ENCODE measurements around the gene TRIM56. TPM values are rescaled to one million over a fixed set of nuclear protein-coding genes. Genes with fewer than 3 reads are reported as not detected.

TRIM56 gene
- total RNA-seq, 1 donor from 2014 or later = 22.2 TPM

DNA sequence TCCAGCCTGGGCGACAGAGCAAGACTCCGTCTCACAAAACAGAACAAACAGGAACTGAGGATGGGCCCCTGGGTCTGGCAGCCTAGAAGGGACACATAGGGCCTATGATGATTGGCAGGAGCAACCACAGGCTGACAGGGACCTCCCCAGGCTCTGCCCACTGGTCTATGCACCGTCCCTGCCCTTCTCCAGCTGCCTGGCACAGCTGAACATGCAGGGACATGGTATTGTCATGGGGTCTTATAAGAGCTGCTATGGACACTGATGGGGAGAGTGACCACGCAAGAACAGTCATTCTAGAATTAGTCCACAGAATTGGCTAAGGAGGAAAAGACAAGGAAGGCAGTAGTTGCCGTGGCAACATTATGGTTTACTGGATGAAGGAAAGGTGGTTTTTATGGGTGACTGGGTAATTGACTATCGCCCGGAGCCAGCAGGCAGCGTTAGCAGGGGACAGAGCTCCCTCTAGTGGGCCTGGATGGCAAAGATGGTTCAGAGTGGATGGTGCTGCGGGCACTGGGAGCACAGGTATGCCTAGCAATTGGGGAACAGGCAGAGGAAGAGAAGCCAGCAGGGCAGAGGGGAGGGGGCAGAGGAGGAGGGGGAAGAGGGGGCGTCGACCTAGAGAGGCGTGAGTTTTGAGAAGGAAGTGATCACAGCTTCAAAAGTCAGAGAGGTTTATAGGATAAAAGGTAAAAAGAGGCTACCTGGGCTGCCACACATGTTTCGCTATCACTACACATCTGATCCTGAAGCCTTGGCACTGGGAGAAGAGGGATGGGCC, 7.8 kb upstream of the TRIM56 start:
- Mint-ChIP-seq H3K27me3 (peaks cover 7% of the 10 kb centered on the region), H3K4me1 (ENCODE audit: unreplicated experiment) (peaks cover 10% of the 10 kb centered on the region), H3K4me3 (peak overlapping the region; percentile 5), H3K27ac (peak overlapping the region; percentile 48), H3K9me3 (no peaks in the 10 kb centered on the region), H3K36me3 (no peaks in the 10 kb centered on the region)
- peak; percentile 86 for DNase-seq (ENCODE audit: extremely low spot score, unreplicated experiment)
- TF ChIP-seq, protein P1, sequence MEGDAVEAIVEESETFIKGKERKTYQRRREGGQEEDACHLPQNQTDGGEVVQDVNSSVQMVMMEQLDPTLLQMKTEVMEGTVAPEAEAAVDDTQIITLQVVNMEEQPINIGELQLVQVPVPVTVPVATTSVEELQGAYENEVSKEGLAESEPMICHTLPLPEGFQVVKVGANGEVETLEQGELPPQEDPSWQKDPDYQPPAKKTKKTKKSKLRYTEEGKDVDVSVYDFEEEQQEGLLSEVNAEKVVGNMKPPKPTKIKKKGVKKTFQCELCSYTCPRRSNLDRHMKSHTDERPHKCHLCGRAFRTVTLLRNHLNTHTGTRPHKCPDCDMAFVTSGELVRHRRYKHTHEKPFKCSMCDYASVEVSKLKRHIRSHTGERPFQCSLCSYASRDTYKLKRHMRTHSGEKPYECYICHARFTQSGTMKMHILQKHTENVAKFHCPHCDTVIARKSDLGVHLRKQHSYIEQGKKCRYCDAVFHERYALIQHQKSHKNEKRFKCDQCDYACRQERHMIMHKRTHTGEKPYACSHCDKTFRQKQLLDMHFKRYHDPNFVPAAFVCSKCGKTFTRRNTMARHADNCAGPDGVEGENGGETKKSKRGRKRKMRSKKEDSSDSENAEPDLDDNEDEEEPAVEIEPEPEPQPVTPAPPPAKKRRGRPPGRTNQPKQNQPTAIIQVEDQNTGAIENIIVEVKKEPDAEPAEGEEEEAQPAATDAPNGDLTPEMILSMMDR (conservative IDR thresholded peaks at IDR 0.05) = peak; percentile 88

DNA sequence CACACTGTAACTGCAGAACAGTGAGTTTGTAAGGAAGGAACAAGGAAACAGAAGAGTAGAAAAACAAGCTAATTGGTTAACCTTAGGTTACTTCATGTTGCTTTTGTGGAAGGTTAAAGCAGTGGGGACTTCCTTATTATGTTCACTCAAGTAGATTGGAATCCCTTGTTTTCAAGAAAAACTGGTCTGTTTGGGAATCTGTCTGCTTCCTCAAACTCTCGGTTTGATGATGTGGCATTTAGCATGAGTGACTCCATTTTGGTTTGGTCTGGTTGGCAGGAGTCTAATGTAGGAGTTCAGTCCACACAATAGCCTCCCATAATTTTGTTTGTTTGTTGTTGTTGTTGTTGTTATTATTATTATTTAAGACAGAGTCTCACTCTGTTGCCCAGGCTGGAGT, 3.8 kb upstream of the TRIM56 start:
- Mint-ChIP-seq H3K36me3 (no peaks in the 10 kb centered on the region), H3K9me3 (no peaks in the 10 kb centered on the region), H3K27ac (peak overlapping the region; percentile 84), H3K4me3 (peak overlapping the region; percentile 8), H3K27me3 (peaks cover 4% of the 10 kb centered on the region), H3K4me1 (ENCODE audit: unreplicated experiment) (peaks cover 17% of the 10 kb centered on the region)
- TF ChIP-seq, protein P1 (conservative IDR thresholded peaks at IDR 0.05) = no peak
- DNase-seq (ENCODE audit: extremely low spot score, unreplicated experiment) = no peak

DNA sequence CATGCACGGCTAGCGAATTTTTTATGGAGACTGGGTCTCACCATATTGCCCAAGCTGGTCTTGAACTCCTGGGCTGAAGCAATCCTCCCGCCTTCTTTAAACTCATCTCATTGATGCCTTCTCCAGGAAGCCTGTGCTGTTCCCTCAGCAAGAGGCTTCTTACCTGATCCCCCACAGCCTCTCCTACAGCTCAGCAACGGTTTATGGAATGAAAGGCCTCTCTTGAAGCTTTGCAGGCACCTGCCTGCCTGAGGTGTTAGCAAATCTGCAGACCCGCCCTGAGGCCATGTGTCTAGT, 468 bp upstream of the TRIM56 start:
- Mint-ChIP-seq H3K9me3 (no peaks in the 10 kb centered on the region), H3K4me1 (ENCODE audit: unreplicated experiment) (peaks cover 12% of the 10 kb centered on the region), H3K27me3 (no peaks in the 10 kb centered on the region), H3K4me3 (peak overlapping the region; percentile 93), H3K36me3 (peaks cover 4% of the 10 kb centered on the region), H3K27ac (peak overlapping the region; percentile 95)
- TF ChIP-seq, protein P1 (conservative IDR thresholded peaks at IDR 0.05) = no peak
- no peak for DNase-seq (ENCODE audit: extremely low spot score, unreplicated experiment)

DNA sequence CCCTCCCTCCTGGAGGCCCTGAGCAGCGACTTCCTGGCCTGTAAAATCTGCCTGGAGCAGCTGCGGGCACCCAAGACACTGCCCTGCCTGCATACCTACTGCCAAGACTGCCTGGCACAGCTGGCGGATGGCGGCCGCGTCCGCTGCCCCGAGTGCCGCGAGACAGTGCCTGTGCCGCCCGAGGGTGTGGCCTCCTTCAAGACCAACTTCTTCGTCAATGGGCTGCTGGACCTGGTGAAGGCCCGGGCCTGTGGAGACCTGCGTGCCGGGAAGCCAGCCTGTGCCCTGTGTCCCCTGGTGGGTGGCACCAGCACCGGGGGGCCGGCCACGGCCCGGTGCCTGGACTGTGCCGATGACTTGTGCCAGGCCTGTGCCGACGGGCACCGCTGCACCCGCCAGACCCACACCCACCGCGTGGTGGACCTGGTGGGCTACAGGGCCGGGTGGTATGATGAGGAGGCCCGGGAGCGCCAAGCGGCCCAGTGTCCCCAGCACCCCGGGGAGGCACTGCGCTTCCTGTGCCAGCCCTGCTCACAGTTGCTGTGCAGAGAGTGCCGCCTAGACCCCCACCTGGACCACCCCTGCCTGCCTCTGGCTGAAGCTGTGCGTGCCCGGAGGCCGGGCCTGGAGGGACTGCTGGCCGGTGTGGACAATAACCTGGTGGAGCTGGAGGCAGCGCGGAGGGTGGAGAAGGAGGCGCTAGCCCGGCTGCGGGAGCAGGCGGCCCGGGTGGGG, 2.2 kb downstream of the TRIM56 start:
- Mint-ChIP-seq H3K4me3 (no peak overlapping the region), H3K27me3 (no peaks in the 10 kb centered on the region), H3K36me3 (peaks cover 10% of the 10 kb centered on the region), H3K4me1 (ENCODE audit: unreplicated experiment) (peaks cover 12% of the 10 kb centered on the region), H3K27ac (no peak overlapping the region), H3K9me3 (no peaks in the 10 kb centered on the region)
- DNase-seq (ENCODE audit: extremely low spot score, unreplicated experiment) = no peak
- TF ChIP-seq, protein P1 (conservative IDR thresholded peaks at IDR 0.05) = no peak

DNA sequence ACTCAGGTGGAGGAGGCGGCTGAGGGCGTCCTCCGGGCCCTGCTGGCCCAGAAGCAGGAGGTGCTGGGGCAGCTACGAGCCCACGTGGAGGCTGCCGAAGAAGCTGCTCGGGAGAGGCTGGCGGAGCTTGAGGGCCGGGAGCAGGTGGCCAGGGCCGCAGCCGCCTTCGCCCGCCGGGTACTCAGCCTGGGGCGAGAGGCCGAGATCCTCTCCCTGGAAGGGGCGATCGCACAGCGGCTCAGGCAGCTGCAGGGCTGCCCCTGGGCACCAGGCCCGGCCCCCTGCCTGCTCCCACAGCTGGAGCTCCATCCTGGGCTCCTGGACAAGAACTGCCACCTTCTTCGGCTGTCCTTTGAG, 2.8 kb downstream of the TRIM56 start:
- H3K9me3 Mint-ChIP-seq = no peaks in the 10 kb centered on the region
- H3K27me3 Mint-ChIP-seq = no peaks in the 10 kb centered on the region
- H3K27ac Mint-ChIP-seq = no peak overlapping the region
- TF ChIP-seq, protein P1 (conservative IDR thresholded peaks at IDR 0.05) = no peak
- DNase-seq (ENCODE audit: extremely low spot score, unreplicated experiment) = no peak
- peaks cover 12% of the 10 kb centered on the region for H3K4me1 Mint-ChIP-seq (ENCODE audit: unreplicated experiment)
- peaks cover 10% of the 10 kb centered on the region for H3K36me3 Mint-ChIP-seq
- no peak overlapping the region for H3K4me3 Mint-ChIP-seq

Measured in type B pancreatic cell (in vitro differentiated cells).